ENCODE measurements around the gene AP1S3.
"Not testable (repeated sequence)": the region's sequence is repeated elsewhere in the genome, so short reads cannot be mapped to it uniquely, and the experiment has no call there.

AP1S3 gene

DNA sequence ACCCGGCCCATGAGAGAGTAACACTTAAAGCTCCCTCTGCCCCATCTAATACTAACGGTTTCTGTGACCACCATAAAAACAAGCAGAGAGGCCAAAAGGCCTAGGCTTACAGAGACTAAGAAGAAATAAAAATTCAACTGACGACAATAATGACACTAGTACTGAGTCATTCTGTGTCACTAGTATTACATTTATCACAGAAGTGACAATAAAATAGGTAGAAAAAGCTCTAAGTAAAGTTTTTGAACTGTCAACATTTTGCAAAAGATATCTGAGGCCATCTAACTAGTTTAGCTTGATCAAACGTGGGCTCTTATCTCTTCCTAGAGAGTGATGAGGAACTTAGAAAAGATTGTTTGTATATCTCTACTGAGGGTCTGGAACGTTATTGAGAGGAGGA is 35.6 kb downstream of the AP1S3 start:
- no peak for DNase-seq

DNA sequence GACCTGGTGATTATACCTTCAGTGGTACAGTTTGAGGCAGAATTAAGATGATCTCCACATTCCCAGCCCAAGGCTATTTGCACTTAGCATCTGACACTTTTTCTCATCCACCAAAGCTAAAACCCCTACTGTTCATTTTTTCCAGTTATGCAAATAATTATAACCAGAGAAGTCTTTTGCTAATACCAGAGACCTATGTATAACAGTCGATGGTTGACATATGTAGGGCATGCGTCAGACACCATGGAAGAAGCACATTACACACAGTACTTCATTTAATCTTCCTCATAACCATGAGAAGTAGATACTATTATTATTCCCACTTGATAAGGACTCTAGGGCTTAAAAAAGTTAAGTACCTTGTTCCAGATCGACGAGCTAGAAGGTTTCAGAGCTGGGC is 36.5 kb downstream of the AP1S3 start:
- DNase-seq, result no peak

DNA sequence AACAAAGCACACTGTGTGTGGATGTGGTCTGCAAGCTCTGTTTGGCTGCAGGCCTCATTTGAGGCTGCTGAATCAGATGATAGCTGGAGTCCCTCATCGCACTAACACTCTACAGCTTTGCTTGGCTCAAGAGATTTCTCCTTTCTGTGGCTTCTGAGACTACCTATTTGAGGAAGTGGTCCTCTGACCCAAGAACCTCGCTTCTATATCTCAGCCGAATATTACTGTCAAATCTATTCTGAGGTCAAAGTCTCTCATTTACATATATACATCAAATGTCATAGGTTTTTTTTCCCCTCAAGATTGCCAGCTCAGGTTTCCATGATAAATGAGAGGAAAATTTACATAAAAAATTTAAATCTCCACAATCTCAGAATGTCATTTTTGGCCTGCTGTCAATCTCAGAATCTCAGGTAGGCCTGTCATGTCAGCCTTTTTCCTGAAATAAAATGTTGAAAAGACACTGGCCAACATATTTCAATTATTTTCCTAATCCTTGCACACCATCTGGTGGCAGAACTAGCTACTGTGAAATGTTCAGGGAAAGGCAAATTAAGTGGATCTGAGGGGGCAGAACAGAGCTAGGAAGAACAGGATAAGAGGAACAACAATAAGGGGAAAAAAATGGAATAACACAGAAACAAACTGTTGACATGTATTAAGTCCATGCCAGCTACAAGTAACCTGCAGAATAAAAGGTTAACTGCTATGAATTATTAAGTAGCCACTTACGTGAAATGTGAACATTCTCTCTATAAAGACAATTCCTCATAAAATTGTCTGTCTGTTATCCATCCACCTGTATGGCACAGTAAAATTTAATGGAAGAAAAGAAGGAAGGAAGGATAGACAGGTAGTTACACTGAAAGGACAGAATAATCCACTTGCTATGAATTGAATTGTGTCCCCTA is 39.3 kb downstream of the AP1S3 start:
- peak in 6 of 56 donors; percentile 2 to 51 (median 14) for DNase-seq

DNA sequence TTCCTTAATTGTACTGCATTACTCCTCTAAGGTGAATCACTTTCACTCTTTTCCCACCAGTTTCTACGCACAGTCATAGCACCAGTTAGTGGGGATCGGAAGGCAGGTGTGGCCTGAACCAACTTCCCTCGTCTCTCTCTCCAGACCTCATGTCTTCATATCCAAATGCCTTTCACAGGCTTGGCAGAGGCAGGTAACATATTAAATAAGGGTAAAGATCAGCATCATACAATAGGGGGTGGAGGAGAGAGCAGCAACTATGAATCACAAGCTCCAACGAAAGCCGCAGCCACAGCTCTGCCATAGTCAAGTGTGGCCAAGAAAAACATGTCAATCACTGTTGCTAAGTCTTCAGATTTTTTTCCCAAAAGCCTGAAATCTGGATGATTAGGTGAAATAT is 40.3 kb downstream of the AP1S3 start:
- peak in 4 of 56 donors; percentile 6 to 12 (median 8) for DNase-seq

DNA sequence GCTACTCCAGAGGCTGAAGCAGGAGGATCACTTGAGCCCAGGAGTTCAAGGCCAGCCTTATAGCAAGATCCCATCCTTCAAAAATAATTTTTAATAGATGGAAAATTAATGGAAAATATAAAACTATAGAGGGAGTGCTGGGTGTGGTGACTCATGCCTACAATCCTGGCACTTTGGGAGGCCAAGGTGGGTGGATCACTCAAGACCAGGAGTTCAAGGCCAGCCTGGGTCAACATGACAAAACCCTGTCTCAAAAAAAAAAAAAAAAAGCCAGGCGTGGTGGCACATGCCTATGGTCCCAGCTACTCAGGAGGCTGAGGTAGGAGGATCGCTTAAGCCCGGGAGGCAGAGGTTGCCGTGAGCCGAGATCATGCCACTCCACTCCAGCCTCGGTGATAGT is 48.0 kb downstream of the AP1S3 start:
- no peak for DNase-seq

DNA sequence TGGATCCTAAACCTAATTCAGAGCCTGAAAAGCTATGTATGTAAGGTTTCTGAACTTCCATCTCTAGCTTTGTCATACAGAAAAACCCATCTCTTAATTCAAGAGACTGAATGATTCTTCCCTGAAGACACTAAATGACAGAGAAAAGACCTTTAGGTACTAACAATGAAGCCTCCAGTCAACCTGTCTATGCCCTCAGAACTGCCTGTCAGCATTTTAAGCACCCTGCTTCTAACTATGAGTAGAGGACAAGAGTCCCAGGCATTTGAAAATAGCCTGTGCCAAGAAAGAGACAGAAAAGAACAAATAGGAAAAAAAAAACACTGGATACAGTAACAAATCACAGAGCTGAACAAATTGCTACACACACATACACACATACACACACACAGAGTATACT is 48.6 kb downstream of the AP1S3 start:
- no peak for DNase-seq

DNA sequence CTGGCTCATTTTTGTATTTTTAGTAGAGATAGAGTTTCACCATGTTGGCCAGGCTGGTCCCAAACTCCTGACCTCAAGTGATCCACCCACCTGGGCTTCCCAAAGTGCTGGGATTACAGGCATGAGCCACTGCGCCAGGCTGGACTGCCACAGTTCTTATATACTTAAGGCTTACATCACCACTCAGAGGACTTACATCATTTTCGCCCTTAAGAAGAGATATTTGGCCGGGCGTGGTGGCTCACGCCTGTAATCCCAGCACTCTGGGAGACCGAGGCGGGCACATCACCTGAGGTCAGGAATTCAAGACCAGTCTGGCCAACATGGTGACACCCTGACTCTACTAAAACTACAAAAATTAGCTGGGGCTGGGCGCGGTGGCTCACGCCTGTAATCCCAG is 49.3 kb downstream of the AP1S3 start:
- not testable (repeated sequence) for DNase-seq

DNA sequence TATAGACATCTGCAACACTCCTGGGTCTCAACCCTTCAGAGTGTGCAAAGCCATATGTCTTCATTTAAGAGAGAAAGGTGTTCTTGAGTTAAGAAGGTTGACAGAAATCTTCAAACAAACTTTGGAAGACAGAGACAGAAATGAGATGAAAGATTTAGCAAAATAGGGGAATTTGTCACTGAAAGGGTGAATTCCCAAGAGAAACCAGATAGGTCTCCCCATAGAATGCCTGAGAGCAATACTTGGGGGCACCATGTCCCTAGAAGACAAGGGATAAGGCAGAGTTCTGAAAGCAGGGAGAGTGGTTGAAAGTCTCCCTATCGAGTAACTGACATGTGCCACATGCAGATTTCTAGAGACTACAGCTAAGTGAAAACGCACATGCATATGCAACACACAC is 50.0 kb downstream of the AP1S3 start:
- DNase-seq, result no peak

DNA sequence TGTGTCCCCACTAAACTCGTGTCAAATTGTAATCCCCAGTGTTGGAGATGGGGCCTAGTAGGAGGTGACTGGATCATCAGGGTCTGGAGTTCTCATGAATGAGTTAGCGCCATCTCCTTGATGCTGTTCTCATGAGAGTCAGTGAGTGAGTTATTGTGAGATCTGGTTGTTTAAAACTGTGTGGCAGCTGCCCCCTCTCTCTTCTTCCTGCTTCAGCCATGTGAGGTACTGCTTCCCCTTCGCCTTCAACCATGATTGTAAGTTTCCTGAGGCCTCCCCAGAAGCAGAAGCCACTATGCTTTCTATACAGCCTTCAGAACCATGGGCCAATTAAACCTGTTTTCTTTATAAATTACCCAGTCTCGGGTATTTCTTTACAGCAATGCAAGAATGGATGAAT is 50.4 kb downstream of the AP1S3 start:
- no peak for DNase-seq

DNA sequence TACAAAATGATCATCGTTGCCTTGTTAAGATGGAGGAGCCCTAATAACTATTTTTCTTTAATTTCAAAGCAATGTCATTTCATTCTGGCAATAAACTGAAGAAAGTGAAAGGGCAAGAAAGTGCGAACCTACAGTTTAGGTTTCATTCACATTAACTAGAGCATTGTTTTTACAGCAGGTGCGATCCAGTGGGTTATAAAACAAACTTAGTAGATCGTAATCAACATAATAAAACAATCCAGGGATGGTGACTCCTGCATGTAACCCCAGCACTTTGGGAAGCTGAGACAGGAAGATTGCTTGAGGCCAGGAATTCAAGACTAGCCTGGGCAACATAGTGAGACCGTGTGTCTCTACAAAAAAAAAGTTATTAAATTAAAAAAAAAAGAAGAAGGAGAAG is 51.1 kb downstream of the AP1S3 start:
- no peak for DNase-seq

DNA sequence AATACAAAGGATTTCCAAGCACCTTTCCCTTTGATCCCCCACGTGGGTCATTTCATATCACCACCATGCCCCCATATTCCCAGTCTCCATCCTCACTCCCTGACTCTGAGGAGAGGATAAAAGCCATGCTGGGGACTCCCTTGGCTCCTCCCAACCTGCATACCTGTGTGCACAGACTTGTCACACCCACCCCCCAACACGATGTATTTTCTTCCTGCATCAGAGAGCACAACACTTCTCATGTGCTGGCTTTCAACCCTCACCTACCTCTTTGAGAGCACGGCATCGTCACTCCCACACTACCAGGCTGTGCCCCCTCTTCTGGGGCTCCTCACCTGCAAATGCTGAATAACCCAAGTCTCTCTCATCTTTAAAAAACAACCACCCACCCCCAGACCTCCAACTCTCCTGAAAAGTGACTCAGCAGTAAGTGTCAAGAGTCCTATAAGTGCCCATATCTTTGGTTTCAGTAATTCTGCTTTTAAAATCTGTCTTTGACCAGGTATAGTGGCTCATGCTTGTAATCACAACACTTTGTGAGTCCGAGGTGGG is 53.1 kb downstream of the AP1S3 start:
- peak in 16 of 56 donors; percentile 6 to 51 (median 22) for DNase-seq

DNA sequence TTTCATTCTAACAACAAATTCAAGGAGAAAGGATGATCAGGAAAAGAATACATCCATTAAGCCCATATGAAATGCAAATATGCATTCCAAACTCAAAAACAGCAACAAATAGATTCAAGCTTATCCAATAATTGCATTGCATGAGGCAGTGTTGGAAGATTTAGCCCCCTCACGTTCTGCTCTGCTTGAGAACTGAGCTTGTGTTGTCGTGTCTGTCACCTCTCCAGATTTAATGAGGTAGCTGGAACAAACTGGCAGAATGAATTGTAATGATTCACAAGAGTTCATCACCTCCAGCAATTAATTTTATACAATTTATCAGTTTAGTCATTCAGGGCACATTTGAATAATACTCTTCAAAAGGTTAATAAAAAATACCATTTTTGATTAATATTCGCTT is 54.8 kb downstream of the AP1S3 start:
- peak in 5 of 56 donors; percentile 8 to 23 (median 16) for DNase-seq

DNA sequence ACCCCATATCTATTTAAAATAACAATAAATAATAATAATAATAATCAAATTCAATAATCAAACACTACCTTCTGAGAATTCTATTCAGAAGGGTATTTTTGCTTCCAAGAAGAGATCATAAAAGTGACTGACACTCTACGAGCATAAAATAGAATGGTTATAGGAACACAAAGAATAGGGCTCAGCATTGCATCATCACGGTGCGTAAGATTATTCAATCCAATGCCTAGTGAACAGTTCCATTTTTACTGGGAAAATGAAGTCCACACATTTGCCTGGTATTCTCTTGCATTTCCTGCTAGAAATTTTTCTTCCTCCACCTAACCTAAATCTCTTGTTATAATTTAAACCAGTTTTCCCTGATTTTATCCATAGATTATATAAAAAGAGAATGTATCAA is 55.8 kb downstream of the AP1S3 start:
- no peak for DNase-seq

DNA sequence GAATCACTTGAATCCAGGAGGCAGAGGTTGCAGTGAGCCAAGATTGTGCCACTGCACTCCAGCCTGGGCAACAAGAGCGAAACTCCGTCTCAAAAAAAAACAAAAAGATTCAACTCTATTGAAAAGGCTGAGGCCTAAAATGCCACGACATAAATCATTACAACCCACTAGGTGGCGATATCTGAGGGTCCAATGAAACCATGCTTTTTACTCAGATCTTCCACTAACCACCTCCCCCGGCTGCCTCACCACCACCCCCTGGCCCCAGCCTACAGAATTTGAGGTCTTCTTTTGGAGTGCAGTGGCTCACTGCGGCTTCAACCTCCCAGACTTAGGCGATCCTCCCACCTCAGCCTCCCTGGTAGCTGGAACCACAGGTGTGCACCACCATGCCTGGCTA is 57.5 kb downstream of the AP1S3 start:
- no peak for DNase-seq

DNA sequence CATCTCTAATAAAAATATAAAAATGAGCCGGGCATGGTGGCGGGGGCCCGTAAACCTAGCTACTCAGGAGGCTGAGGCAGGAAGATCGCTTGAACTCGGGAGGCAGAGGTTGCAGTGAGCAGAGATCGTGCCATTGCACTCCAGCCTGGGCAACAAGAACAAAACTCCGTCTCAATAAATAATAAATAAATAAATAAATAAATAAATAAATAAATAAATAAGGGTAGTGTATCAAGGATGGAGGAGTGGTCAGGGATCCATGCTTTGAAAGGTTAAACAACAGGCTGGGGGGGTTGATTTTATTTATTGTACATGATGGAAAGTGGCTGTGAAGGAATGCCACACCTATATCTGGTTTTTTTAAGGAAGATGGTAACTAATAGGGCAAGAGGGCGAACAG is 63.2 kb downstream of the AP1S3 start:
- DNase-seq, result no peak

DNA sequence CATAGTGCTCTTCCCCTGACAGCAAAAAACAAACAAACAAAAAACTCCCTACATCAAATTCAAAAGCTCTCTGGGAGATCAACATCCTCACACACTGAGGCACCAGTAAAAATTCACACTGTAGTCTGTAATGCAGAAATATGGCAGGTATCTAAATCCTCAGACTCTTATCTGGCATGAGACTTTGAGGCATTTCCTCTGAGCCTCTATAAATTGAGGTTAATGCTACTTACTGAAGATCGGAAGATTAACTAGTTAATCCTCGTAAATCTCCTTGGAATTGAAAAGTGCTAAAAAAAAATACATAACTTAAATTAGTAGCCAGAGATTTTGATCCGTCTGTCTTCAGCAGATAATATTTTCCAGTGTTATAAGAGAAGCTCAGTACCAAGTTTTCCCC is 65.0 kb downstream of the AP1S3 start:
- DNase-seq, result no peak

DNA sequence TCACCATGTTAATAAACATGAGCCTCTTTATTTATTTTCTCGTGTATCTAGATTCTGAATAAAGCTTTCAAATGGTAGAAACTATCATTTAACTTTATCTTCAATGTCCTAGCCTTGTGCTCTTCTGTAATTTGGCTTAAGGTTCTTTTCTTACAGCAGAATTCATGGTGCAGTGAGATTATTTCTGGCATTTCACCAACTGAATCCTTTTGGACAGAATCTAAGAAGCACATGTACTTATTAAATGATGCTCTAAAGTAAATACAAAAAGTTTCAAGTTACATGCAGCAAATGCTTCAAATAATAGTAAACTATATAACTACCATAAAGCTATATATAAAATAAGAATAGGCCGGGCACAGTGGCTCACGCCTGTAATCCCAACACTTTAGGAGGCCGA is 65.9 kb downstream of the AP1S3 start:
- DNase-seq, result no peak

DNA sequence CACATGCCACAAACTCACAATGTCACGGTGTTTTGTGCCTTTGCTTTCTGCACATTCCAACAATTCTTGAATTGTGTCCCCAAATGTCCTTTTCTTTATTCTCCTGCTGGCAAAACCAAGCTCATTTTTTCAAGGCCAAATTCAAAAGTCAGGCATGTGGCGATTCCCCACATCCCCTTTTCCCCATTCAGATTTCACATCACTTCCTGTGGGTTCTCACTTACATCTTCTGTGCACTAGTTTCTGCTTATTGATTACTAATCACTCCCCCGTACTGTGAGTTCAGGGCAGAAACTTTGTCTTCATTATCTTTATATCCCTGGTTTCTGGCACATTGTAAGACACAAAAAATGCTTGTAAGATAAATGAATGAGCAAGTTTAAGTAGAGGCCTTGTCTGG is 69.2 kb downstream of the AP1S3 start:
- no peak for DNase-seq

DNA sequence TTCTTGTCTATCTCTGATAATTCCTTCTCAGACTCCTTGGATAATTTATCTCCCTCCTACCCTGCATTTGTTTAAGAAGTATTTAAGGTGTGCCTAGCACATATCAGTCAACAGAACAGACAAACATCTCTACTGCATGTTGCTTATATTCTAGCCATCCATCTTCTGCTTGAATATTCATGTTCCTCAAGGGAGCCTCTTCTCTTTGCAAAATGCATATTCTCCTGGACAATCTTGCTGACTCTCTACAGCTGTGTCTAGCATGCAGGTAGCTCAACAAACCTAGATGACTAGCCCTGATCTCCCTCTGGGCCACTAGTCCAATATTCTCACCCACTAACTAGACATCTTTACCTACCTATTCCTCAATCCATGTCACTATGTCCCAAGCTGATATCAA is 70.0 kb downstream of the AP1S3 start:
- DNase-seq, result no peak

DNA sequence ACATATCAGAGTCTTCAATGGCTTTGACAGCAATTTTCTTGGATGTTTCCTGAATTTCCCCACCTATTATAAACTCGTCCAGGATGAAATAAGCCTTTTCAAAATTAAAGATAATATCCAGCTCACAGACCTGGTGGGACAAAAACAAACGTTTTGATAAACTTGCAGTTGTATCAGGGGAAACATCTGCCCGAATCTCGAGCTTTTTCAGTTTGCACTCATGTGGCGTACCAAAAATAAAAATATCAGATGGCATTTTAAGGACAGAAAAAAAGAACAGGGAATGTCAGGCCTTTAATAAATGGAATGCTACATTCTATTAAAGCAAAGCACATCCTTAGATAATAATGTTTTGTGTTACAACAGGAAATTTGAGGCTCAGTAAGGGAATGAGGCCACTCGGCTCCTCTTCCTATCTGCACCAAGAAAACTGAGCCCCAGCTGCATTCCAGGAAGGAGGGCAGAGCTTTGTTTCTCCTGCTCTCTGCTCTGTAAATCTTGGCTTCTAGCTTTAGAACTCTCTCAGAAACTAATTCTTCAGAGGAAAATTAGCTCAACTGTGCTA is 72.1 kb downstream of the AP1S3 start:
- no peak for DNase-seq

DNA sequence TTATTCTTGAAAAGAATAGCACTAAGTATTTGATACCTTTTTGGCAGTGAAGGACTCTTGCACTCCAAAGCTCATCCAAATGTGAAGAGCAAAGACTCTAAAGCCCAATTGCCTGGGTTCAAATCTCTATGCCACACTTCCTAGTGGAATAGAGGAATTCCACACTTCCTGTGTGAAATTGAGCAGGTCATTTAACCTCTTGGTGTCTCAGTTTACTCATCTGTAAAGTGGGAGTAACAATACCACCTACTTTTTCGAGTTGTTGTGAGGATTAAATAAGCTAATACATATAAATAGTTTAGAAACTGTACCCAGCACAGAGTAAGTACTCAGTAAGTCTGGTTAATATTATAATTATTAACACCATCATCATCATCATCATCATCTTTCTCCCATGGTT is 72.6 kb downstream of the AP1S3 start:
- DNase-seq, result no peak

DNA sequence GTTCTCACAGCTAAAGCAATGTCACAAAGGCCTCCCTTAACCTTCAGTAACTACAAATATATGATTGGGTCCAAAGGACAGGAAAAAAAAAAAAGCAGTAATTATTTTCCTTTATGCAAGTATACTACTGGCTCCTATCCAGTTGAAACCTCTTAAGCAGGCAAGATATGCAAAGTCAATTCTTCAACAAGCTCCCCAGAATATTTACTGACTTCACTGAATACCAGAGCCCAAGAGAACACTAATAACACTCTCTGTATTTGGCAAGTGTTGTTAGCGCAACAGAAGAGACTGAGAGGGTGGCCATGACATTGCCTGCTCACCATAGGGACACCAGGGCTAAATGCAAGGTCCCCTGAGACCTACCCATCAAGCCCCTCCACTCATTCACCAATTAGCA is 74.5 kb downstream of the AP1S3 start:
- no peak for DNase-seq

DNA sequence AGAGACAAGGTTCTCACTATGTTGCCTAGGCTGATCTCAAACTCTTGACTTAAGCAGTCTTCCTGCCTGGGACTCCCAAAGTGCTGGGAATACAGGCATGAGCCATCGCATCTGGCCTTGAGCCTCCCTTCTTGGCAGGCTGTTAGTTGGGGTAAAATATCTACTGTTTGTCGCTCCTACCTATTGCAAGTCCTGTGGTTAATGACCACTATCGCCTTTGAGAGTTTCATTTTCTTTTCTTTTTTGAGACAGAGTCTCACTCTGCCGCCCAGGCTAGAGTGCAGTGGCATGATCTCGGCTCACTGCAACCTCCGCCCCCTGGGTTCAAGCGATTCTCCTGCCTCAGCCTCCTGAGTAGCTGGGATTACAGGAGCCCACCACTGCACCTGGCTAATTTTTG is 75.6 kb downstream of the AP1S3 start:
- not testable (repeated sequence) for DNase-seq
